NCI-H1694 treated with DMSO at 0.1 percent for 48 hours (cell line): ENCODE data around the gene UST.
"Not testable (repeated sequence)": the region's sequence is repeated elsewhere in the genome, so short reads cannot be mapped to it uniquely, and the experiment has no call there.

Source experiments
- DNase-seq: peaks from one replicate; lab custom pipeline; 2025; lab: John Stamatoyannopoulos, UW

The UST gene

GRCh38 chr6:148836751-148837150 is 89.9 kb downstream of the UST start:
- no peak for DNase-seq

GRCh38 chr6:148837941-148838340 is 91.1 kb downstream of the UST start:
- no peak for DNase-seq

GRCh38 chr6:148839044-148839443 is 92.2 kb downstream of the UST start:
- DNase-seq, result no peak

DNA sequence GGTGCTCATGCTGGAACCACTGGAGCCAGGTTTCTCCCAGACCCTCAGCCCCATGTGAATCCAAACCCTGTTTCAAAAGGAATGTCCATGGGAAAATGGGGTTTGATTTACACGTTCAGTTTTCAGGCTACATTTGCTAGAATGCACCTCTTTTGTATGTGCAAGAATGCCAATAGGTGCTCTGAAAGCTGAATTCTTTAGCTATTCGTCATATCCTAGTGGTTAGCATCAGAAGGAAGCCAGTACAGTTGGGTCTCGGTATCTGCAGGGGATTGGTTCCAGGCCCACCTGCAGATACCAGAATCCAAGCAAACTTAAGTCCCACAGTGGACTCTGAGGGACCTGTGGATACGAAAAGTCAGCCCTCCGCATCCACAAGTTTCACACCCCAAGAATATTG is 93.4 kb downstream of the UST start:
- no peak for DNase-seq

DNA sequence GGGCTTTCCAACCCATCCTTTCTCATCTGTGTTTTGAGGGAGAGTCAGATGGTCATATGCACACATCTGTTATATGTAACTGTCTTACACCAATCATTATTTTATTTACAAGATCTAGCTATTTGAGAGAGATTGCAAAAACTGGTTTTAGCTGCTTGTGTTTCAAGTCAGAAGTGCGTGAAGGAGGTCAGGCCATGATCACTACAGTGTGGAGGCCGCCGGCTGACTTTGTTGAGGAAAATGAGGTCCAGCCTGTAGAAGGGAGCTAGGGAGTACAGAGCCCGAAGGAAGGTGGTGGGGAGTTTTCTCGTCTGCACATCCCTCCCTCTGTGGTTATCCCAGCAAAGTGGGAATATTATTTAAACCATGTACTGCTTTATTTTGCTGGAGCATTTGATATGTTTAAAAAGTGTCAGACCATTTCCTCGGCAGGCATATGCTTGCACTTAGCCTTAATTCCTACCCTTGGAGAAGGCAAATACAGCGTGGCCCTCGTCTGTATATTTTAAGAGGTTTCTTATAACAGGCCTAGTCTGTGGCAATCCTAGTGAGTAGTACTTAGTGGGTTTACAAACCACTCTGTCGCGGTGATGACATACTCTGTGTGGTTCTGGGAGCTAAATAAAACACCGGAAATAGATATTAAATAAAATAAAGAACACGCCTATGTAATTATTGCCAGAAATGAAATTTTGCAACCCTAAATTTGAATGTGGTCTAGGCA is 95.6 kb downstream of the UST start:
- no peak for DNase-seq

DNA sequence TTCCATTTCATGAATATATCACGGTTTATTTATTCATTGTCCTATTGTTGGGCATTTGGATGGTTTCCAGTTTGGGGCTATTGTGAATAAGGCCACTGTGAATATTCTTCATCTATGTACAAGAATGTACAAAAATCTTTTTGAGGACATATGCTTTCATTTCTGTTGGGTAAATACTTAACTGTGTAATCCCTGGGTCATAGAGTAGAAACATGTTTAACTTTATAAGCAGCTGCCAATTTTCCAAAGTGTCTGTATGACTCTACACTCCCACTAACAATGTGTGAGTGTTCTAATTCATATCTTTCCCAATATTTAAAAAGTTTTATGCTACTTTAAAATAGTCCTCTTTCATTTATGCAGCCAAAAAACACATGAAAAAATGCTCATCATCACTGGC is 98.6 kb downstream of the UST start:
- no peak for DNase-seq

- DNase-seq, result no peak
Observed at GRCh38 chr6:148846778-148847761, 100.2 kb downstream of the UST start.

DNA sequence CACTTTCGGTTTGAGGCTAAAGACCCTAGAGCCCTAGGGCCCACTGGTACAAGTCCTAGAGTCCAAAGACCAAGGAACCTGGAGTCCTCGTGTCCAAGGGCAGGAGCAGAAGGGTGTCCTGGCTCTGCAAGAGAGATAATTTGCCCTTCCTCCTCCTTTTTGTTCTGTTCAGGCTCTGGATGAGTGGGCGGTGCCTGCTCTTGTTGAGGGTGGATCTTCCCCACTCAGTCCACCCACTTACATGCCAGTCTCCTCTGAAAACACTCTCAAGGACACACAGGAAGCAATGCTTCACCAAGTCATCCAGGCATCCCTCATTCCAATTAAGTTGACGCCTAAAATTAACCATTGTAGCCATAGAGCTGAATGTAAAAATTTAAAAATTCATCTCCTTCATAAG is 102.1 kb downstream of the UST start:
- DNase-seq, result no peak

GRCh38 chr6:148849449-148849848 is 102.6 kb downstream of the UST start:
- DNase-seq, result not testable (repeated sequence)

- no peak for DNase-seq
Observed at GRCh38 chr6:148850964-148851363, 104.1 kb downstream of the UST start.

DNA sequence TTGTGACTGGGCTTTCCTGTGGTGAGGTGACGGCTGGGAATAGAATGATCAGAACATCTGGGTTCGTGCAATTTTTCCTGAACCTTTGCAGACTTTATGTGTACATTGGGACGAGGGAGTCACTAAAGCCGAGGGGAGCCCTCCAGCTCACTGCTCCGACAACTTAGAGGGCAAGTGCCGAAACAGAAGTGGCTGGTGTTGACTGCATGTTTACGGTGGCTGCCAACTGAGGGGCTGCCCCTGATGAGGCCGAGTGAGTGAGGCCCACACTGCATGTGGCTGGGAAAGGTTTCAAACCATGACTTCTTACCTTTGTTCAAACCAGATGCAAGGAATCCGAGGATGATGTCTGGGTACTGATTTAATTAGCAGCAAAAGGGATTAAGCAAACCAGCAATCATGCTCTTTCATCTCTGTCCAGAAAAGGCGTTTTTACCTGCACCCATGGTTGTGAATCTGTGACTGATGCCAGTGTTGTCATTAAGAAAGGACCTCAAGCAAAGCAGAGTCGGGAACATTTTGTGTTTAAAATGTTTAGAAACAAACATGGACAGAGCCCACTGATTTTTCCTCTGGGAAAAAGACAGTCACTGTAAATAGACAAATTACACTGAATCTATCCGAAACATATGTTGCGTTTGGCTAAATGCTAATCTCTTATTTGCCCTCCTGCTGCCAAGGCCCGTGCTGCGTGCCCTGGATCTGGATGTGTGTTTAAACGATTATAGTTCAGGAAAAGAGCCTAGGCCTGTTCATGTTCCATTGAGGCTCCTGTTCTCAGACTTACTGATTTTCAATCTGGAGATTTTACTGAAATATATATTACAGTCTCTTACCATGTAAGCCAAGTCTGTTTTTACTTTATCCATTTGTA is 105.1 kb downstream of the UST start:
- DNase-seq, result no peak

DNA sequence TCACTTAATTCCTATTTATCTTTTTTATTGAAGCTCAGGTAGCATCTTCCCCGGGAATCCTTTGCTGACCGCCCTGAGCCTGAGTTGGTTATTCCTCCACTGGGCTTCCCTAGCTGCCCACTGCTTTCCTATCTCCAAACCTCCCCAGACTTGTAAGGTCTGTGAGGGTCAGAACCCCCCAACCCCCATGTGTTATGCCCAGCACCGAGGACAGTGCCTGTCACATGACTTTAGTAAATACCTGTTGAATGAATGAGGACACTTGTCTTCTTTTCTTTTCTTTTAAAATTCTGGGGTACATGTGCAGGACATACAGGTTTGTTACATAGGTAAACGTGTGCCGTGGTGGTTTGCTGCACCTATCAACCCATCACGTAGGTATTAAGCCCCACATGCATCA is 105.9 kb downstream of the UST start:
- DNase-seq, result no peak

DNA sequence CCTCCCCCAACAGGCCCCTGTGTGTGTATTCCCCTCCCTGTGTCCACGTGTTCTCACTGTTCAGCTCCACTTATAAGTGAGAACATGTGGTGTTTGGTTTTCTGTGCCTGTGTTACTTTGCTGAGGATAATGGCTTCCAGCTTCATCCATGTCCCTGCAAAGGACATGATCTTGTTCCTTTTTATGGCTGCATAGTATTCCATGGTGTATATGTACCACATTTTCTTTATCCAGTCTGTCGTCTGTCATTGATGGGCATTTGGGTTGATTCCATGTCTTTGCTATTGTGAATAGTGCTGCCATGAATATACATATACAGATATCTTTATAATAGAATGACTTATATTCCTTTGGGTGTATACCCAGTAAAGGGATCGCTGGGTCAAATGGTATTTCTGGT is 106.3 kb downstream of the UST start:
- DNase-seq, result not testable (repeated sequence)

DNA sequence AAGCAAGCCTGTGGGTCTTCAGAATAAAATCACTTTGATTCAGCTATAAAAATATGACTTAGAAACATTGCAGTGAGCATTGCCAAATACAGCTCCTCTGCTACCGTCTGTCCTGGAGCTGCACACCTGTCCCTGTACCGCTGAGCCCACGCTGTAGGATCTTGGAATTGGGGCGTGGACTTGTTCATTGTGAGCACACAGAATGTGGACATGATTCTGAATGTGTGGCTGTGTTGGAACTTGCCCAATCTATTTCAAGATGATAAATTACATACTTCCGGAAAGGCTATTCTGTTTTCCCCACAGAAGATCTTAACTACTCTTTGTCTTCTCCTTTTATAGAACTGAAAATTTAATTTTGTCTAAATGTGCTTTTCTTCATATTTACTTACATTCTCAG is 107.3 kb downstream of the UST start:
- DNase-seq, result no peak

DNA sequence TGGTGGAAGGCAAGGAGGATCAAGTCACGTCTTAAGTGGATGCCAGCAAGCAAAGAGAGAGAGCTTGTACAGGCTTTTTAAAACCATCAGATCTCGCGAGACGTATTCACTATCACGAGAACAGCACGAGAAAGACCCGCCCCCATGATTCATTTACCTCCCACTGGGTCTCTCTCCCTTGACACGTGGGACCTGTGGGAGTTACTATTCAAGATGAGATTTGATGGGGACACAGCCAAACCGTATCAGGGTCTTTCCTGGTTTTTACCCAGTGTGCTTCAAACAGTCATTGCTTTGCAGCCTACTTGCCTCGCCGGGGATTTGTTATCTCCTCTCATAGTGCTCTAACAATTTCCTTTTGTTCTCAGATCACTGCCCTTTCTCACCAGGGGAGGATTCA is 108.2 kb downstream of the UST start:
- DNase-seq, result no peak

DNA sequence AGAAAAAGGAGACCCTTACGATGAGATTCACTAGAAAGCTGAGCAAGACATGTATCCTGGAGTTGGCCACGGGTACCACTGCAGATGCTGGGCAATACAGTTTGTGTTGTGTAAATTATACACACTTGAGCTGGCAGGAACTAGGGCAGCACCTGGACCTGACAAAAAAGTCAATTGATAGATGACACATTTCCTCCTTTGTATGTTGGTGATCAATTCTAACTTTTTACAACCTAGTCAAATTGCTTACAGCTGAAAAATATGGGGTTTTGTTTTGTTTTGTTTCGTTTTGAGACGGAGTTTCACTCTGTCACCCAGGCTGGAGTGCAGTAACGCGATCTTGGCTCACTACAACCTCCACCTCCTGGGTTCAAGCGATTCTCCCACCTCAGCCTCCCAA is 108.9 kb downstream of the UST start:
- DNase-seq, result no peak

DNA sequence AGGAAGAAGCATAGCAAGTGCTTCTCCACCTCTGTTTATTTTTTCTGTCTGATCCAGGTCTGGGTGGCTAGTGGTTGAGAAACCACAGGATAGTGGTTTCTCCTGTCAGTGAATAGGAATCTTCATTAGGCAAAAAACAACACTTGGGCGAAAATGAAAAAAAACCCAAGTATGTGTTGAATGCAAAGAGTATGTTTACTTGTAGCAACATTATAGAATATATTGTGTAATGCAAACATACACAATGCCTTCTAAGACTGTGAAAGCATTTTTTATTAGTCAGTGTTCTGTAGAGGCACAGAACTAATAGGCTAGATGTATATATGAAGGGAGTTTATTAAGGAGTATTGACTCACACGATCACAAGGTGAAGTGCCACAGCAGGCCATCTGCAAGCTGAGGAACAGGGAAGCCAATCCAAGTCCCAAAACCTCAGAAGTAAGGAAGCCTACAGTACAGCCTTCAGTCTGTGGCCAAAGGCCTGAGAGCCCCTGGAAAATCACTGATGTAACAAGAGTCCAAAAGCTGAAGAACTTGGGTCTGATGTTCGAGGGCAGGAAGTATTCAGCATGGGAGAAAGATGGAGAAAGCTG is 111.1 kb downstream of the UST start:
- no peak for DNase-seq

DNA sequence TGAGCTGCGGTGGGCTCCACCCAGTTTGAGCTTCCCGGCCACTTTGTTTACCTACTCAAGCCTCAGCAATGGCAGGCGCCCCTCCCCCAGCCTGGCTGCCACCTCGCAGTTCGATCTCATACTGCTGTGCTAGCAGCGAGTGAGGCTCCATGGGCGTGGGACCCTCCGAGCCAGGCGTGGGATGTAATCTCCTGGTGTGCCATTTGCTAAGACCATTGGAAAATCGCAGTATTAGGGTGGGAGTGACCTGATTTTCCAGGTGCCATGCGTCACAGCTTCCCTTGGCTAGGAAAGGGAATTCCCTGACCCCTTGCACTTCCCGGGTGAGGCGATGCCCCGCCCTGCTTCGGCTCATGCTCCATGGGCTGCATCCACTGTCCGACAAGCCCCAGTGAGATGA is 117.3 kb downstream of the UST start:
- not testable (repeated sequence) for DNase-seq

GRCh38 chr6:148864941-148865340 is 118.1 kb downstream of the UST start:
- DNase-seq, result no peak

GRCh38 chr6:148866657-148867268 is 119.9 kb downstream of the UST start:
- DNase-seq, result no peak

- DNase-seq, result no peak
Observed at GRCh38 chr6:148867862-148868261, 121.0 kb downstream of the UST start.
